Measurements from ENCODE around the gene LAMP1. TPM values are rescaled to one million over a fixed set of nuclear protein-coding genes. Genes with fewer than 3 reads are reported as not detected.
"Not testable (repeated sequence)": the region's sequence is repeated elsewhere in the genome, so short reads cannot be mapped to it uniquely, and the experiment has no call there.

LAMP1 gene
- total RNA-seq, 2 experiments from 2014 or later = 33.5 to 33.7 TPM

GRCh38 chr13:113299951-113300350 is 2.9 kb downstream of the LAMP1 start:
- DNase-seq = no peak
- no peaks in the 10 kb centered on the region for H3K9me3 Mint-ChIP-seq

GRCh38 chr13:113302986-113303385 is 5.9 kb downstream of the LAMP1 start:
- intact Hi-C loops (cut with micrococcal nuclease) = no loop called here
- no peak overlapping the region for H3K4me3 Mint-ChIP-seq
- CTCF ChIA-PET = no interaction called here
- H3K27me3 Mint-ChIP-seq (ENCODE audit: low read depth) = no peaks in the 10 kb centered on the region
- H3K4me1 Mint-ChIP-seq (ENCODE audit: low read depth) = peaks cover 30% of the 10 kb centered on the region
- no peaks in the 10 kb centered on the region for H3K9me3 Mint-ChIP-seq
- DNase-seq = no peak
- no peak overlapping the region for H3K27ac Mint-ChIP-seq
- peaks cover 1% of the 10 kb centered on the region for H3K36me3 Mint-ChIP-seq (ENCODE audit: low read depth)

More at GRCh38 chr13:113299951-113300350, 2.9 kb downstream of the LAMP1 start:
- Mint-ChIP-seq H3K4me1 (ENCODE audit: low read depth) (peaks cover 33% of the 10 kb centered on the region), H3K27ac (no peak overlapping the region), H3K36me3 (ENCODE audit: low read depth) (peaks cover 6% of the 10 kb centered on the region), H3K4me3 (no peak overlapping the region), H3K27me3 (ENCODE audit: low read depth) (peaks cover 2% of the 10 kb centered on the region)
- intact Hi-C loops (cut with micrococcal nuclease) = loop anchor here (5.0 kb wide), 2 partner anchors 148 to 358 kb away; no protein-coding TSS in a partner anchor
- CTCF ChIA-PET = interaction anchor here (0.6 kb wide), 1 partner anchor 24 kb away, joined by 3 read pairs; no protein-coding TSS in a partner anchor

GRCh38 chr13:113304121-113304520 is 7.1 kb downstream of the LAMP1 start:
- Mint-ChIP-seq H3K4me3 (no peak overlapping the region), H3K36me3 (ENCODE audit: low read depth) (peaks cover 1% of the 10 kb centered on the region), H3K4me1 (ENCODE audit: low read depth) (peaks cover 22% of the 10 kb centered on the region), H3K27me3 (ENCODE audit: low read depth) (no peaks in the 10 kb centered on the region), H3K9me3 (no peaks in the 10 kb centered on the region), H3K27ac (no peak overlapping the region)
- DNase-seq = no peak
- CTCF ChIA-PET = no interaction called here
- intact Hi-C loops (cut with micrococcal nuclease) = no loop called here

GRCh38 chr13:113305208-113305607 is 8.2 kb downstream of the LAMP1 start:
- Mint-ChIP-seq H3K9me3 (no peaks in the 10 kb centered on the region), H3K4me3 (no peak overlapping the region), H3K36me3 (ENCODE audit: low read depth) (peaks cover 5% of the 10 kb centered on the region), H3K27me3 (ENCODE audit: low read depth) (no peaks in the 10 kb centered on the region), H3K4me1 (ENCODE audit: low read depth) (peaks cover 19% of the 10 kb centered on the region), H3K27ac (no peak overlapping the region)
- no peak for DNase-seq
- CTCF ChIA-PET = no interaction called here
- intact Hi-C loops (cut with micrococcal nuclease) = no loop called here

GRCh38 chr13:113307491-113307890 is 10.5 kb downstream of the LAMP1 start:
- peaks cover 19% of the 10 kb centered on the region for H3K4me1 Mint-ChIP-seq (ENCODE audit: low read depth)
- peaks cover 10% of the 10 kb centered on the region for H3K36me3 Mint-ChIP-seq (ENCODE audit: low read depth)
- H3K27me3 Mint-ChIP-seq (ENCODE audit: low read depth) = no peaks in the 10 kb centered on the region
- DNase-seq = no peak
- intact Hi-C loops (cut with micrococcal nuclease) = no loop called here
- no peak overlapping the region for H3K4me3 Mint-ChIP-seq
- H3K9me3 Mint-ChIP-seq = no peaks in the 10 kb centered on the region
- H3K27ac Mint-ChIP-seq = no peak overlapping the region
- CTCF ChIA-PET = interaction anchor here (0.6 to 1.2 kb wide), 2 partner anchors 87 to 106 kb away, joined by 3 read pairs; no protein-coding TSS in a partner anchor

GRCh38 chr13:113309473-113309872 is 12.4 kb downstream of the LAMP1 start:
- intact Hi-C loops (cut with micrococcal nuclease) = no loop called here
- H3K4me3 Mint-ChIP-seq = no peak overlapping the region
- no peaks in the 10 kb centered on the region for H3K9me3 Mint-ChIP-seq
- H3K27ac Mint-ChIP-seq = no peak overlapping the region
- CTCF ChIA-PET = no interaction called here
- peaks cover 11% of the 10 kb centered on the region for H3K4me1 Mint-ChIP-seq (ENCODE audit: low read depth)
- peaks cover 10% of the 10 kb centered on the region for H3K36me3 Mint-ChIP-seq (ENCODE audit: low read depth)
- no peaks in the 10 kb centered on the region for H3K27me3 Mint-ChIP-seq (ENCODE audit: low read depth)
- DNase-seq = no peak

- H3K27ac Mint-ChIP-seq; DNase-seq; H3K9me3 Mint-ChIP-seq; H3K36me3 Mint-ChIP-seq (ENCODE audit: low read depth); CTCF ChIA-PET; H3K4me1 Mint-ChIP-seq (ENCODE audit: low read depth); H3K4me3 Mint-ChIP-seq; H3K27me3 Mint-ChIP-seq (ENCODE audit: low read depth); intact Hi-C loops (cut with micrococcal nuclease): not testable (repeated sequence)
Observed at GRCh38 chr13:113314112-113314511, 17.1 kb downstream of the LAMP1 start.

GRCh38 chr13:113314895-113315470 is 17.9 kb downstream of the LAMP1 start:
- H3K27ac Mint-ChIP-seq; CTCF ChIA-PET; H3K27me3 Mint-ChIP-seq (ENCODE audit: low read depth); H3K36me3 Mint-ChIP-seq (ENCODE audit: low read depth); H3K9me3 Mint-ChIP-seq; H3K4me1 Mint-ChIP-seq (ENCODE audit: low read depth); H3K4me3 Mint-ChIP-seq; DNase-seq; intact Hi-C loops (cut with micrococcal nuclease): not testable (repeated sequence)

GRCh38 chr13:113315992-113316391 is 19.0 kb downstream of the LAMP1 start:
- Mint-ChIP-seq H3K36me3 (ENCODE audit: low read depth) (peaks cover 7% of the 10 kb centered on the region), H3K9me3 (no peaks in the 10 kb centered on the region), H3K27me3 (ENCODE audit: low read depth) (no peaks in the 10 kb centered on the region), H3K27ac (no peak overlapping the region), H3K4me1 (ENCODE audit: low read depth) (peaks cover 2% of the 10 kb centered on the region), H3K4me3 (no peak overlapping the region)
- CTCF ChIA-PET = no interaction called here
- DNase-seq = no peak
- intact Hi-C loops (cut with micrococcal nuclease) = no loop called here

GRCh38 chr13:113317031-113317430 is 20.0 kb downstream of the LAMP1 start:
- Mint-ChIP-seq H3K36me3 (ENCODE audit: low read depth) (peaks cover 12% of the 10 kb centered on the region), H3K4me3 (no peak overlapping the region), H3K4me1 (ENCODE audit: low read depth) (peaks cover 2% of the 10 kb centered on the region), H3K9me3 (no peaks in the 10 kb centered on the region), H3K27ac (no peak overlapping the region), H3K27me3 (ENCODE audit: low read depth) (no peaks in the 10 kb centered on the region)
- CTCF ChIA-PET = no interaction called here
- DNase-seq = no peak
- intact Hi-C loops (cut with micrococcal nuclease) = no loop called here

GRCh38 chr13:113318956-113319355 is 21.9 kb downstream of the LAMP1 start:
- H3K36me3 Mint-ChIP-seq (ENCODE audit: low read depth) = peaks cover 27% of the 10 kb centered on the region

GRCh38 chr13:113319371-113319770 is 22.3 kb downstream of the LAMP1 start:
- DNase-seq = no peak
- peaks cover 27% of the 10 kb centered on the region for H3K36me3 Mint-ChIP-seq (ENCODE audit: low read depth)
- no peak overlapping the region for H3K4me3 Mint-ChIP-seq
- H3K27ac Mint-ChIP-seq = no peak overlapping the region
- intact Hi-C loops (cut with micrococcal nuclease) = no loop called here
- CTCF ChIA-PET = no interaction called here
- H3K9me3 Mint-ChIP-seq = no peaks in the 10 kb centered on the region
- no peaks in the 10 kb centered on the region for H3K4me1 Mint-ChIP-seq (ENCODE audit: low read depth)
- no peaks in the 10 kb centered on the region for H3K27me3 Mint-ChIP-seq (ENCODE audit: low read depth)

More at GRCh38 chr13:113318956-113319355, 21.9 kb downstream of the LAMP1 start:
- Mint-ChIP-seq H3K27me3 (ENCODE audit: low read depth) (no peaks in the 10 kb centered on the region), H3K27ac (no peak overlapping the region), H3K4me1 (ENCODE audit: low read depth) (no peaks in the 10 kb centered on the region), H3K9me3 (no peaks in the 10 kb centered on the region), H3K4me3 (no peak overlapping the region)
- CTCF ChIA-PET = no interaction called here
- DNase-seq = no peak
- intact Hi-C loops (cut with micrococcal nuclease) = no loop called here

- intact Hi-C loops (cut with micrococcal nuclease) = no loop called here
- Mint-ChIP-seq H3K27ac (no peak overlapping the region), H3K27me3 (ENCODE audit: low read depth) (no peaks in the 10 kb centered on the region), H3K9me3 (no peaks in the 10 kb centered on the region), H3K4me1 (ENCODE audit: low read depth) (no peaks in the 10 kb centered on the region), H3K4me3 (no peak overlapping the region), H3K36me3 (ENCODE audit: low read depth) (peaks cover 28% of the 10 kb centered on the region)
- DNase-seq = no peak
- CTCF ChIA-PET = no interaction called here
Observed at GRCh38 chr13:113320226-113320875, 23.3 kb downstream of the LAMP1 start.

All from activated naive CD4-positive, alpha-beta T cell treated with anti-CD3 and anti-CD28 coated beads for 36 hours (primary cell).